ENCODE data around the gene THTPA.

THTPA gene

DNA sequence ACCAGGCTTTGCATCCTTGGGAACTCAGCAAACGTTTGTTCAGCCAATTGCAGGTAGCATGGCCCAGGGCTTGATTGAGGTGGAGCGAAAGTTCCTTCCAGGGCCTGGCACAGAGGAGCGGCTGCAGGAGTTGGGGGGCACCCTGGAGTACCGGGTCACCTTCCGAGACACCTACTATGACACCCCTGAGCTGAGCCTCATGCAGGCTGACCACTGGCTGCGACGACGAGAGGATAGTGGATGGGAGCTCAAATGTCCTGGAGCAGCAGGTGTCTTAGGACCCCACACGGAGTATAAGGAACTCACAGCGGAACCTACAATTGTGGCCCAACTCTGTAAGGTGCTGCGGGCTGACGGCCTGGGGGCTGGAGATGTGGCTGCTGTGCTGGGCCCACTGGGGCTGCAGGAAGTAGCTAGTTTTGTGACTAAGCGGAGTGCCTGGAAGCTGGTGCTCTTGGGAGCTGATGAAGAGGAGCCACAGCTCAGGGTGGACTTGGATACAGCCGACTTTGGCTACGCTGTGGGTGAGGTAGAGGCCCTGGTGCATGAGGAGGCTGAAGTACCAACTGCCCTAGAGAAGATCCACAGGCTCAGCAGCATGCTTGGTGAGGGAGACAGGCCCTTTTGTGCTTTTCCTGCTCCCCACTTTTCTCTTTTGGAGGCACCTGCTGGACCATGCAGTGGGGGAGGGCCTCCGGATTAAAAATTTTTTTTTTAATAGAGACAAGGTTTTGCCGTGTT is 799 bp downstream of the THTPA start:
- no peak for DNase-seq

DNA sequence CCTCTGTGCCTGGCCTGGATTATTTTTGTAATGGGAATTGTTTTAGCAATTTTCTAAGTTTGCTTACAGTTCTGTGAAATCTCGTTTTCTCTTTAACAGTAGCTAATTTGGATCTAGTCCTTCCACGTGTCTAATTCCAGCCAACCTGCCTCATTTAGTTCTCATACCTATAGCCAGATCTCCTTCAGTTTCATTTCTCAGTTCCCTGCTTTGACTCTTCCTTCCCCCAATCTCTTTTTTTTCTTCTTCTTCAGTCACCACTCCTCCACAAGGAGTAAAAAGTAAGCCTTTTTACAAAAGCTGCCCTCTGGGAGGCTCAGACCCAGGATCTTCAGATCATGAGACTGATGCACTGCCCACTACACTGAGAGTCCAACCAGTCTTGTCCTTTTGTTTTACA is 1.4 kb downstream of the THTPA start:
- no peak for DNase-seq

DNA sequence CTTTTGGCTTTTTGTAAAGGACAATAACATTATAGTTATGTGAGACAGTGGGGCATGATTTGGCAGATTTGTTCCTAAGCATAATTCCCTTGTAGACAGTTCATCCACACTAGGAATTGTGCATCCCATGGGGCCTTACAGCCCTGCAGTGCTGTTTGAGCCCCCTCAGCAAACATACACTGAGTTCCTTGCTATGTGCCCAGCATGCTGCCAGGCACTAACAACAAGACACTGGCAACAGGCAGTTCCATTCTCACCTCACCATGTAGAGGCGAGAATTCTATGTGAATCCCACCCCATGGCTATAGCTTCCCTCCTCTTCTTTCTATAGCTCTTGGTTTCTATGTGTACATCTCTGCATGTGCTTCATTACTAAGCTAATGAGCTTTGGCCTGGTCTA is 1.9 kb downstream of the THTPA start:
- no peak for DNase-seq

GRCh38 chr14:23558346-23559009 is 2.4 kb downstream of the THTPA start:
- DNase-seq = no peak

GRCh38 chr14:23559010-23559925 is 3.2 kb downstream of the THTPA start:
- DNase-seq = peak; percentile 70

DNA sequence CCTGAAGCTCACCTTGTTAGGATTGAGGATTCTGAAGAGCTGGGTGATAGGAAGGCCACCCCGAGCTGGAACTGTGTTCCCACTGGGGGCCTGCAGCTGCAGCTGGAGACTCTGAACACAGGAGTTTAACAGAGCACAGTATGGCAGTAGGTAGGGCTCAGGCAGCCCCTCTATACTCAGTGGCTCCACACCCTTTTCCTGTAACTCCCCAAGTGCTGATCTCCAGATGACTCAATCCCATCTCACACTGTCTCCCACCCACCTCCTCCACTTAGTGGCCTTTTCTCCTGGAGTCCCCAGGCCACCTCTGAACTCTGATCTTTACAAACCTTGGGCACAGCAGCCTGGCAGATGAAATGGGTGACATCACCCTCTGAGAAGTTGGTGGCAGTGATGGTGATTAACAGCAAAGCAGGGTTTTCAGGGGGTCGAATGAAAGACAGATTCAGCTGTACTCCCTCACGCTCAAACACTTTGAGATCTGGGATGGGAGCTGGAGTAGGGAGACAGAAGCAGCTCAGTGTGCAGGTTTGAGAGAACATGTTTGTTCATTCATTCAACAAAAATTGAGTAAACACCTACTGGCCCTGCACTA is 4.0 kb downstream of the THTPA start:
- no peak for DNase-seq

DNA sequence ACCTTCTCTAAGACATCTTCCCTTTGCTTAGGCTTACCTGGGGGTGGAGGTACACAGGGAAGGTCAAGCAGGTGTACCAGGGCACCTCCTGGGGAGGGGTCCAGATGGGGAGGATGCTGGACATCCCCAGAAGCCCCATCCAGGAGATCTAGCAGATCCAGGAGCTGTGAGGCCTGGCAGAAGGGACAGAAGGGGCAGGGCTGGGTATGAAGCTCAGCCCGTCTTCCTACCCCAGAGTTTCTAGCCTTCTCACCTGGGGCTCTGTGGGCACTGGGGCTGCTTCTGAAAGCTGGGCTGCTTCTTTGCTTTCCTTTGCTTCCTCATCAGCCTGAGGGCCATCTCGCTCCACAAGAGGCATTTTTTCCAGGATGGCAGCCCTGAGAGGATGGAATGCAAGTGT is 5.2 kb downstream of the THTPA start:
- DNase-seq = no peak

- DNase-seq = no peak
Measured at GRCh38 chr14:23561873-23562821, 6.1 kb downstream of the THTPA start.

DNA sequence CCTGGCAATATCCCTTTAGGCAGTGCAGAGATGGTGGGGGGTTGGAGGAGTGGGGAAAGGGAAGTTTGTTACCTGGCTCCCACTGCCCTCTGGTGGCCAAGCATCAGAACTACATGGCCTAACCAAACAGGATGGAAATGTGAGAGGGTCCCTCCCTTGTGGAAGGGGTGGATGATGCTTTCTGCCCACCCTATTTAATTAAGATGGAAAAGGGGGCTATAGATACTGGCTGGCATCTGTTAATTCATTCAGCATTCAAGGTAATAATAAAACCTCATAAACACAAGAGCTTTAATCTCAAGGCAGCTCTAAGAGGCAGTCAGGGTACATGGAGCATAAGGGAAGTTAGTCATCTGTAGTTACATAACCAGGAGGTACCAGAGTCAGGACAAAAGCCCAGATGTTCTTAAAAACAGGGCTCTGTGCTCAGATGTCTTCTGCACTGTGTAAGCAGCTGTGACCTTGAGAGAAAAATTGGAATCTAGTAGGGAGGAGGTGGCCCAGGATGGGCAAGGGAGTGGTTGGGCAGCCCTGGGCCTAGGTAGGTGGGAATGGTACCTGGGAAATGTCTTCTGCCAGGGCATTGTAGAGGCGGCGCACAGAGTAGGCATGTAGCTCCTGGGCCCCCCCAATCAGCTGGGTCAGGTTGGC is 6.9 kb downstream of the THTPA start:
- DNase-seq = peak; percentile 67

DNA sequence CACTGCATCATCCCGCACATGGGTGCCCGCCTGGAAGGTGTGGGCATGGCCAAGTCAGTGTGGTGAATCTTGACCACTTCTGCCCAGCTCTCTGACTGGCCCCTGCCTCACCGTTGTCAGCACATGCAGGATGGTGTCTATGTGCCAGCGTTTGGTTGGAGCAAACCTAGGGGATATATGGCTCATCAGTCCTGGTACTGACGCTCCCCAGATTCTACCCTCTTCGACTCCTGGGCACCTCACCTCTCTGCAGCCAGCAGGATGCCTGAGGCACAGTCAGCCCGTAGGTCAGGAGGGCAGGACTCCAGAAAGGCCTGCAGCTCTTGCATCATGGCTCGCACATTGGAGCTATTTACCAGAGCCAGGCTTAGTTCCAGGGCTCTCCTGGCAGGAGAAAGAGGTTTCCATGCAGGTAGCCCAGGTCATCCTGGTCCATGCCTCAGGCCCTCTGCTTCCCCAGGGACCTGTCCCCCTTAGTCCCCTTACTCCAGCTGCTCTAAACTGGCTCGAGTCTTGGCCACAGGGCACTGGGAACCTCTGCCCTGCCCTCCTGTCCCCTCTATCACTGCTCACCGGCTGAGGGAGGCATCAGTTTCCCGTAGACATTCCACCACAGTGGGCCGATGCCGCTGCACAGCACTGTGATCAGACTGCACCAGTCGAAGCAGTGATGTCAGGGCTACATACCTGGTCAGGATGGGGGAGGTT is 7.6 kb downstream of the THTPA start:
- no peak for DNase-seq

- DNase-seq = no peak
Measured at GRCh38 chr14:23564181-23564812, 8.2 kb downstream of the THTPA start.

DNA sequence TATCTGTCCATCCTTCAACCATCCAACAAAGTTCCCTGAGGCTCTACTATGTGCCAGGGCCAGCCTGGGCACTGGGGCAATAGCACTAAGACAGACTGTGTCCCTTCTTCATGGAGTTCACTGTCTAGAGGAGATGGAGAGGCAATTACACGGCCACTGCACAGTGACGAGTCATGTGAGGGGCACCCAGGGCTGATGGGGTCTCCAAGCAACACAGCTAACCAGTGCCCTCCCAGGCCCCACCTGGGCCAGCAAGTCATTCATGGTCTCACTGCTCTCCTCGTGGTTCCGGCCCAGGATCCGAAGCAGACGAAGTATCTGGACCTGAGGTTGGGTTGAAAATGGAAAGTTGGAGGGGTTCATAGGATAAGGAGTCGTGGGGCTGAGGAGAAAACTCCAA is 8.8 kb downstream of the THTPA start:
- DNase-seq = no peak

DNA sequence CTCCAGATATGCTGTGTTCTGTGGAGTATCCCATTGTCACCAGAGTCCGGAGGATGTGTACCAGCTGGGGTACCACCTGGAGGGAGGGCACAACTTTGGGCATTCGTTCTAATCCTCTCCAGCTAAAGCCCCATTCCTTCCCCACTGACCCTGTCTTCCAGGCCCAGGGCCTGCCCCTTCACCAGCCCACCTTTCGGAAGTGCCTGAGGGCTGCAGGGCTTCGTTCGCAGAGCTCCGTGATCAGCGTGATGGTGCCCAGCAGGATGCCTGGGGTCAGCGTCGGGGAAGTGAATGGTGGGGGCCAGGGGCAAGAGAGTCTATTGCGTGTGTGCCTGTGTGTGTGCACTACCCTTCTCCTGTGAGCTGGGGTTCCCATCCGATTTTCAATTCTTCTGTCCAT is 9.6 kb downstream of the THTPA start:
- DNase-seq = no peak

- no peak for DNase-seq
Measured at GRCh38 chr14:23566112-23566777, 10.2 kb downstream of the THTPA start.

- DNase-seq = no peak
Measured at GRCh38 chr14:23566778-23567185, 10.7 kb downstream of the THTPA start.

GRCh38 chr14:23567186-23568020 is 11.3 kb downstream of the THTPA start, which contains the start of gene AP1G2:
Gene AP1G2, minus strand, starts transcription at chr14:23567791. Its CDS starts 477 bp downstream, at chr14:23567314.
- DNase-seq = peak; percentile 86

GRCh38 chr14:23568021-23568599 is 12.0 kb downstream of the THTPA start:
- no peak for DNase-seq

Measured in CD4-positive, alpha-beta T cell treated with Interleukin-12 subunit alpha and Interleukin-12 subunit beta, for 1 hour (primary cell).